Esophagus (tissue), 2 donors: Measurements from ENCODE around the gene MUC22. TPM values are rescaled to one million over a fixed set of nuclear protein-coding genes. Genes with fewer than 3 reads are reported as not detected.
"Not testable (repeated sequence)": the region's sequence is repeated elsewhere in the genome, so short reads cannot be mapped to it uniquely, and the experiment has no call there.

Experiments
- H3K27ac ChIP-seq, 2 donors: one replicate each; pipeline ENCODE4 v1.5.1; 2013; ENCODE audit warnings: low read depth in 2 of 2, mild to moderate bottlenecking in 2 of 2, inconsistent platforms in 1 of 2, low read length in 1 of 2, moderate library complexity in 1 of 2
- H3K27me3 ChIP-seq, 2 donors: one replicate each; pipeline ENCODE4 v1.6.1; 2013; ENCODE audit warnings: low read length in 2 of 2, control low read depth in 1 of 2, mild to moderate bottlenecking in 1 of 2; ENCODE audit not compliant: insufficient read depth in 2 of 2, control insufficient read depth in 1 of 2
- H3K36me3 ChIP-seq, 2 donors: one replicate each; pipeline ENCODE4 v1.6.1; 2013; ENCODE audit warnings: low read length in 1 of 2; ENCODE audit not compliant: control insufficient read depth in 2 of 2, insufficient read depth in 2 of 2
- H3K4me1 ChIP-seq, 2 donors: one replicate each; pipeline ENCODE4 v1.6.1; 2013; ENCODE audit warnings: low read length in 1 of 2; ENCODE audit not compliant: control insufficient read depth in 2 of 2, insufficient read depth in 2 of 2
- H3K4me3 ChIP-seq, 2 donors: one replicate each; pipeline ENCODE4 v1.5.1; 2013; ENCODE audit warnings: low read length in 2 of 2, mild to moderate bottlenecking in 2 of 2, low read depth in 1 of 2, moderate library complexity in 1 of 2
- H3K9me3 ChIP-seq, 2 donors: one replicate each; pipeline ENCODE4 v1.6.1; 2013; ENCODE audit warnings: mild to moderate bottlenecking in 2 of 2, low read depth in 1 of 2, low read length in 1 of 2, moderate library complexity in 1 of 2; ENCODE audit not compliant: control insufficient read depth in 2 of 2, insufficient read depth in 1 of 2
- WGBS, 2 donors: extraction: QIAGEN DNeasy Blood & Tissue Kit; methylation state at CpG; one replicate each; pipeline ENCODE4 v1.1.7; 2013; 5-methylcytosine and 5-hydroxymethylcytosine counted together
- polyA plus RNA-seq, 2 donors: library from polyadenylated mRNA; stranded (reverse); fragments of 200-250 nt; gene quantifications; one replicate each; pipeline ENCODE4 v1.2.3, GENCODE V29; 2013
- donor health status: healthy with polysubstance abuse.
- donor health status: Bipolar disorder and iron deficiency.

Gene MUC22
- polyA plus RNA-seq, 2 donors, result 2.4 to 5.8 TPM

- Histone ChIP-seq H3K36me3 (no peaks in the 10 kb centered on the region), H3K27ac (no peak overlapping the region), H3K27me3 (no peaks in the 10 kb centered on the region), H3K4me1 (peaks cover 2% of the 10 kb centered on the region in 2 donors), H3K9me3 (no peaks in the 10 kb centered on the region), H3K4me3 (no peak overlapping the region)
- 51 to 68% methylated on average over 2 of the region's 2 CpGs for WGBS, 2 donors
These were observed 55.3 kb downstream of the MUC22 start for GRCh38 chr6:31065556-31065955.

- WGBS, 2 donors, result 88 to 91% methylated on average over 20 to 22 of the region's 32 CpGs
- H3K27ac ChIP-seq, H3K9me3 ChIP-seq, H3K27me3 ChIP-seq, H3K4me1 ChIP-seq, H3K36me3 ChIP-seq, H3K4me3 ChIP-seq: not testable (repeated sequence)
These were observed 56.8 kb downstream of the MUC22 start for GRCh38 chr6:31067028-31067427.

- not testable (repeated sequence) for H3K36me3 ChIP-seq, H3K27me3 ChIP-seq, H3K9me3 ChIP-seq, H3K4me1 ChIP-seq, H3K4me3 ChIP-seq
- peak overlapping the region in 1 of 2 donors; percentile 38 for H3K27ac ChIP-seq
- 60 to 68% methylated on average over 5 to 7 of the region's 11 CpGs for WGBS, 2 donors
These were observed 57.8 kb downstream of the MUC22 start for GRCh38 chr6:31067891-31068668.

- Histone ChIP-seq H3K27ac (peak overlapping the region in 1 of 2 donors; percentile 9), H3K27me3 (no peaks in the 10 kb centered on the region), H3K4me3 (no peak overlapping the region), H3K36me3 (no peaks in the 10 kb centered on the region), H3K9me3 (no peaks in the 10 kb centered on the region), H3K4me1 (peaks cover 2 to 6% of the 10 kb centered on the region in 2 donors)
- 45 to 53% methylated on average over 13 of the region's 13 CpGs for WGBS, 2 donors
These were observed 58.5 kb downstream of the MUC22 start for GRCh38 chr6:31068669-31069340.

GRCh38 chr6:31070711-31071197 lies 60.5 kb downstream of the MUC22 start:
- H3K4me3 ChIP-seq, result no peak overlapping the region
- 30 to 40% methylated on average over 6 of the region's 6 CpGs for WGBS, 2 donors
- H3K4me1 ChIP-seq, result peaks cover 2 to 6% of the 10 kb centered on the region in 2 donors
- no peaks in the 10 kb centered on the region for H3K27me3 ChIP-seq
- peak overlapping the region in 1 of 2 donors; percentile 29 for H3K27ac ChIP-seq
- H3K9me3 ChIP-seq, result no peaks in the 10 kb centered on the region
- no peaks in the 10 kb centered on the region for H3K36me3 ChIP-seq

DNA sequence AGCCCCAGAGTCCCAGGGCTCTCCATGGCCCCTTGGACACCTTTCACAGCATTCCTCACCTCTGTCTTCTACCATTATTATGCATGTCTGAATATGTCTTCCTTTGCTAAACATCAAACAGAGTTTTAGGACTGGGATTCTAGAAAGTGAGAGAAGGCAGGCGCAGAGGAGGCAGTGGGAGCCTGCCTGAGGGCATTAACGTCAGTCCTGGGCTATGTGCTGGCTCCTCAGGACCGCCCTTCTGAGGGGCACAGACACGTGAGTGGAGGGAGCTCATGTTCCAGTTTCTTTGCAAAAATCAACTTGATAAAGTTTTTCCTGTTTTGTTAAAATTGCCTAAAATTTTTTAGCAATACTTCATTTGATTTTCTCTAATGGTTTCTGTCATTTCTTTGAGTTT lies 64.1 kb downstream of the MUC22 start:
- H3K9me3 ChIP-seq, result no peaks in the 10 kb centered on the region
- peaks cover 2 to 6% of the 10 kb centered on the region in 2 donors for H3K4me1 ChIP-seq
- H3K27ac ChIP-seq, result no peak overlapping the region
- no peaks in the 10 kb centered on the region for H3K36me3 ChIP-seq
- H3K4me3 ChIP-seq, result no peak overlapping the region
- no peaks in the 10 kb centered on the region for H3K27me3 ChIP-seq
- WGBS, 2 donors, result 58 to 59% methylated on average over 4 of the region's 4 CpGs

- no peaks in the 10 kb centered on the region for H3K27me3 ChIP-seq
- H3K4me3 ChIP-seq, result no peak overlapping the region
- H3K4me1 ChIP-seq, result peaks cover under 1 to 7% of the 10 kb centered on the region in 2 donors
- WGBS, 2 donors, result 61 to 85% methylated on average over 1 of the region's 1 CpG
- H3K27ac ChIP-seq, result no peak overlapping the region
- H3K36me3 ChIP-seq, result no peaks in the 10 kb centered on the region
- no peaks in the 10 kb centered on the region for H3K9me3 ChIP-seq
These were observed 65.3 kb downstream of the MUC22 start for GRCh38 chr6:31075528-31075927.

GRCh38 chr6:31076611-31077010 lies 66.3 kb downstream of the MUC22 start:
- H3K36me3 ChIP-seq, result no peaks in the 10 kb centered on the region
- H3K27me3 ChIP-seq, result no peaks in the 10 kb centered on the region
- WGBS, 2 donors, result 86 to 89% methylated on average over 4 of the region's 4 CpGs
- H3K27ac ChIP-seq, result no peak overlapping the region
- no peak overlapping the region for H3K4me3 ChIP-seq
- peaks cover 0 to 3% of the 10 kb centered on the region in 2 donors for H3K4me1 ChIP-seq
- H3K9me3 ChIP-seq, result no peaks in the 10 kb centered on the region

- Histone ChIP-seq H3K4me3 (no peak overlapping the region), H3K27ac (no peak overlapping the region)
- whole genome bisulfite sequencing, 2 donors, result 22 to 23% methylated on average over 22 of the region's 22 CpGs
These were observed 69.5 kb downstream of the MUC22 start for GRCh38 chr6:31079656-31080261.

More at GRCh38 chr6:31079656-31080261, 69.5 kb downstream of the MUC22 start:
- Histone ChIP-seq H3K4me1 (peaks cover 0 to 3% of the 10 kb centered on the region in 2 donors), H3K27me3 (no peaks in the 10 kb centered on the region), H3K36me3 (no peaks in the 10 kb centered on the region), H3K9me3 (no peaks in the 10 kb centered on the region)
